GM19193 (cell line): ENCODE results near the gene IKBKE.

Source experiments
- POLR2A ChIP-seq: IDR thresholded peaks from 4 replicates; pipeline ENCODE4 v1.6.1; 2011; ENCODE audit not compliant: insufficient read depth, insufficient read length; ENCODE audit errors: extremely low read depth

Gene IKBKE

DNA sequence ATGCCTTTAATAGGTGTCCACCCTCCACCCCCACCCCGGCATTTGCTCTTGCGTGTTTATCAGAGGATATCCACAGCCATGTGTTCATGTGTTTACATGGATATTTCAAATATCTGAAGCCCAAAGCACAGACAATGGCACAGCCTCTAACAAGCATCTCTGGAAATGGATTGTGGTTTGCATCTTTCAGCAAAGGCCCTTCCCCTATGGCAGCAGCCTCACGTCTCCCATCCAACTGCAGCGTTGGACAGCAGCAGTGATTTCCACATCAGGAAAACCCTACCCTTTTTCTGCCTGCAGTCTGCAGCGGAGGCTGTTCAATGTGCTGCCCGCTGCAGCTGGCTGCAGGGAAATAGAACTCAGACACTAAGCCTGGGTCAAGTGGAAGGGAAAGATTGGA lies 38.7 kb downstream of the IKBKE start:
- TF ChIP-seq POLR2A = no peak

DNA sequence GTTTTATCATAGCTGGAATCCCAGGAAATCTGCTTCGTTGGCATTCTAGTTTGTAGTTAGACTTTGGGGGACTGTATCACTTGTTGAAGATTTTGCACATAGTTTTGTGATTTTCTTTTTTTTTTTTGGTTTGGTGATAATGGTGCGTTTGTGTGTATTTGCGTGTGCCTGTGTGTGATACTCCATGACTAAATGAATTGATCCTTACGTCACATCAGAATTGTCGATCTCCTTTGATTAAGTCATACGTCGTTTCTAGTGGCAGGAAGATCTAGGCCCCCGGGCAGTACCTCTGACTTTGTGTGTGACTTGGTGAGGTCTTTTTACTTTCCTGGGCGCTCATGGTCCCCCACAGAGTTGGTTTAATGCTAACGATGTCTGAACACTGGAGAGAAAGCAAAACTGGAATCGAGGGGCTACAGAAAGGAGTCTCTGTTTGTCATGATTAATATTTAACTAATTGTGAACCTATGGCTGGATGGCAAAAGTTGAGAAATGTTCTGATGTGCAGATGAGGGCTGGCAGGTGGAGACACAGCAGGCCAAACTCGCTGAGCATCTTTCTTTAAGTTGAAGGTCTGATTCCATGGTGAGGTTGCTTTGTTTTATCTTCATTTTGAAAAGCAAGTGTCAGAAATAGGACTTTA lies 39.5 kb downstream of the IKBKE start:
- no peak for TF ChIP-seq POLR2A

DNA sequence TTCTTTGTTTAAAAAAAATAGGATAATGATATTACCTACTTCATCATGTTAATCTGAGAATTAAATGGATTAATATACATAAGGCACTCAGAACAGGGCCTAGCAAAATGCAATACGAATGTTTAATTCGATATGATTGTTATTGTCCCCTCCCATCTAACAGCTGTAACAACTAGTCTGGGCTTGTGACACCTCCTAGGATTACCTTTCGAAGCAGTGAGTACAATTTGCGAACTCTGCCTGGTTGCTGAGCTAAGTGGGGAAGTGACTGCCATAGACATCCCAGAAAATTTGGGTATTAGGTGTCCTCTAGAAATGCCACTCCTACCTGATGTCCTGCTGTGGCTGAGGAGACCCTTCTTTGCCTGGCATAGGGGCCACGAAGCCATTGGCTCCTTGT lies 40.1 kb downstream of the IKBKE start:
- TF ChIP-seq POLR2A = no peak

DNA sequence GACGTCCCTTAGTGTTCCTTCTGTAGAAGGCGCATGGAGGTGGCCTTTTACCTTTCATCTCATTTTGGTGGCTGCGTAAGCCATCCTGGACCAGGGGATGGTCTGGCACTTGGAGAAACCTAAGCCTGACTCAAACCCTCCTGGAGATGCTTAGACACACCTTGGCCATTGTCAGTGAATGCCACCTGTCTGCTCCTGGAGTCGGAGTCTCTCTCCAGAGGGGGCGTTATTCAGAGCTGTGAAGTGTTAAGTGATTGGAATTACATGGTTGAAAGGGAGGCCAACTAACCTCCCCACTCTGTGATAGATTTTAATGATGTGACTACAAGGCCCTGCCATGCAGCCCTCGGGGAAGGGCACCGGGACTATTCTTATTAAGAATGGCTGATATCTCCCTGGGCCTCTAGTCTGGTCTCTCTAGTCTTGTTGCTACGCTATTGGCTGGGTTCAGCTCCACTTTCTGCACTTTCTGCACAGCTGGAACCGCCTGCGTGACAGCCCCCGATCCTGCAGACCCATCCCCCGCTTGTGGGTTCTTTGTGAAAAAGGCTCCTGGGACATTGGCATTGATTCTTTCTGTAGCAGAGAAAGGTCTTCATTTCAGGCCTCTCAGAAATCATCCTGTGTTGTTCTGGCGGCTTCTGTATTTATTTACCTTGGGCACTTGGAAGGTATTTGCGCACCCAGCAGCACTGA lies 41.2 kb downstream of the IKBKE start:
- no peak for TF ChIP-seq POLR2A

DNA sequence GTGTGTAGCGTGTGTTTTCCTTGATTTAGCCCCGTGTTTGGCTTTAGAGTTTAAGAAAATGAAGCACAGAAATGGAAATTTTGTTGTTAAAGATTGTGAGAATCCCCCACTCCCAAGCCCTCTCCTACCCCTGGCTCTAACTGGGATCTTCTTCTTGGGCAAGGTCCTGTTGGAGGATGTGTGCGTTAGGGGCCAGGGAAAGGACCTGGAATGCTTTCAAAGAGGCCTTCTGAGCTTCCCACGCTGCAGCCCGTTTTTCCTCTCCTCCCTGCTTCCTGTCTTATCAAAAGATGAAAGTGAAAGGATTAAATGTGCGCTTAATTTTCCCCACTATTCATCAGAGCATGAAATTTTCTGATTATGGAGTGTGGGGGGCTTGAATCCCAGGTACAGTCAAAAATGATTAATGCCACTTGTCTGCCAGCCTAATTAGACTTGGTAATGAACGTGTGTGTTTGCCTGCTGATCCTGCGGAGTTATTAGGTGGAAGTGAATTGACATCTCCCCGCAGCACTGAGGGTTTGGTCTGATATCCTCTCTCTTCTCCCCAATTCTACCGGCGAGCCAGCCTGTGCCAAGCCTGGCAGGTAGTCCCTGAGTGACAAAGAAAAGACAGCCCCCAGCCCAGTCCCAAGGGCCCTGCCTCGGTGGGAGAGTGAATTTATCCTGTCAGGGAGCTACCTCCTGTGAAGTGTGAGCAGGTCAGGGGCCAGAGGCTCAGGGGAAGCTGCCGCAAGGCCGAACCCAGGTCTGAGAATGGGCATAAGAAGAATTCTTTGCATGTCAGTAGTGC lies 42.0 kb downstream of the IKBKE start:
- no peak for TF ChIP-seq POLR2A

DNA sequence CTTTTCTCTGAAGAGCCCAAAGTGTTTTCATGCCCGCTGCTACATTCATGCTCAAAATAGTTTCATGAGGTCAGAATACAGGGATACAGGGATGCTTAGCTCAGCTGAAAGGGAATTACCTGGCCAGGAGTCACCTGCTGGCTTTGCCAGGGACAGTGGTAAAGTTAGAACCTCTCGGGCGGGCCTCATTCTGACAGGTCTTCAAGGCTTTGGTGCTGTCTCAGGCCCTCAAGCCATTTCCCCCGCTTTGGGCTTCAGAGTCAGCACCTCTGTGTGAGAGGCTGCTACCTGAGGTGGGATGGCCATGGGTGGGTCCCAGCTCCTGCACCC lies 42.5 kb downstream of the IKBKE start:
- TF ChIP-seq POLR2A = no peak

DNA sequence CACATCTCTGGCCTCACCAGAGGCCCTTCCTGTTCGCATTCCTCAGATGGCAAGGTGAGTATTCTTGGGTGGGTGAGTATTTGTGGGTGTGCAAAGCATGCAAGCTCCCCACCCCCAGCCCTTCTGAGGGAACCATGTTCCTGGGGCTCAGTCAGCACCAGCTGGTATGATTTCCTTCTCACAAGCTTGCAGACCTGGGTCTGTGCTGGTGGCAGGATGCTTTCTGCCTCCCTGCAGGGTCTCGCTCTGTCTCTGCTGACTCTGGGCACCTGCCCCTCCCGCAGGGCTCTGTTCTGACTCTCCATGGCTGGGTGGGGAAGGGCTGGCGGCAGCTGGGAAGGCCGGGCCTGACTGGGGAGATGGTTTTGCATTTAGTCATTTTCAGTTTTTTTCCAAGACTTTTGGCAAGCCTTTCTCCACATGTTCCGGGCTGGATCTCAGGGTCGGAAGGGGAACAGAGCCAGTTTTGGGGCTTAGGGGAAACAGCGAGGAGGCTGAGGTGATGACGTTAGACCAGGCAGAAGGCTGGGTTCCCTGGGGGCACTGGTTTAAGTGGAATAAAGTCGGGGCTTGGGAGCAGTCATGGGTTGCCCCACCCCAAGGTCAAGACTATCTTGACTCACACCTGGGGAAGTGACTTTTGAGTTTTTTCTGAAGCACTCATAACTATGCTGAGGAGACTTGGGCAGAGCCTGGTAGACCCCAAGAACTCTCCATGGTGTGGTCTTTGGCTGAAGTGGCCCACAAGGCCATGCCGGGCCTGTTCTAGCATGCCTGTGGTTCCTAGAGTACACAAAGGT lies 43.2 kb downstream of the IKBKE start:
- TF ChIP-seq POLR2A = no peak

DNA sequence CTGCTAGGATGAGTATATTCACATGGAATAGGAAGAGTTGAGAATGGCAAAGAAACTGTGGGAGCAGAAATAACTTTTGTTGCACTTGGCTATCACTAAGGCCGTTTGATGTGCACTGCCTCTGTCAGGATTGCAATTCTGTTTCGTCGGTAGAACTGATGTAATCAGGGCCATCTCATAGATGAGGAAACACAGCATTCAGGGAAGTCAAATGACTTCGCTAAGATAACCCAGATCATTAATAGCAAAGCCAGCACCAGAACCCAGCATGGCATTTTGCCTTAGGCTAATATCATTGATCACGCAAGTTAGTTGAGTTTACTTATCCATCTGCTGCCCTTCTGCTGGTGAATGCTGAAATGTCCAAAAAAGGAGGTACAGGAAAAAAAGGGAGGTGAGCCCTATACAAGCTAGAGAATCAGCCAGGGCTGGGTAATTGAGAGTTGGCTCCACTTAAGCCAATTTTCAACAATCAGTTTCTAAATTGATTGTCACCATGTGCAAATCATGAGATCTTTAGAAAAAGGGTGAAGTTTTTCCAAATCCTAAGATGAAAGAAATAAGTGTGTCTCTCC lies 44.6 kb downstream of the IKBKE start:
- TF ChIP-seq POLR2A = no peak

DNA sequence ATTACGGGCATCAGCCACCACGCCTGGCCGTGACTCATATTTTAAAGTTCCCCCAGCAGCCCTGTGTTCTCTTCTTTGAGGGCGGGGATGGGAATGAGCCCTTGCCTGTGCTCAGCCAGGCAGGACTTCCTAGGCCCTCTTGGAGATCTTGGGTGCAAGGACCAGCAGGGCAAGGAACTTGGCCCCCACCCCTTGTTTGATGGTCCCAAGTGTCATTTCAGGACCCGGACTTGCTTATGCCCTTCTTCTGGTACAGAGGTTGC lies 46.4 kb downstream of the IKBKE start:
- no peak for TF ChIP-seq POLR2A

DNA sequence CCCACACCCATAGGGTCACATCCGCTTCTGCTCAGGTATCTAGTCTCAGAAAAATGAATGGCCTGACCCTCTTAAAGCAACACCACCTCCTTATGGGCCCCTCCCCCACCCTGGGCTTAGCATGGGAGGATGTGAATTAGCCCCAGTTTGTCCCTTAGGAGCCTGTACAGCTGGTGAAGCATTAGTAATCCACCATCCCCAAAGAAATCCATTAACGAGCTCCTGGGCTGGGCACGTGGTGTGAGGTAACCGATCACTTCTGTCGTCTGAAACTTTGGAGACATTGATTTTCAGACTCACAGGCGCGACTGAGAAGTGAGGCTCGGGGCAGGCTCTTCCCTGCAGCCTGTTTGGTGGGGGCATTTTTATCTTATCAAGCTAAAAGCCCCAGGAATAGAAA lies 47.5 kb downstream of the IKBKE start:
- TF ChIP-seq POLR2A = no peak

DNA sequence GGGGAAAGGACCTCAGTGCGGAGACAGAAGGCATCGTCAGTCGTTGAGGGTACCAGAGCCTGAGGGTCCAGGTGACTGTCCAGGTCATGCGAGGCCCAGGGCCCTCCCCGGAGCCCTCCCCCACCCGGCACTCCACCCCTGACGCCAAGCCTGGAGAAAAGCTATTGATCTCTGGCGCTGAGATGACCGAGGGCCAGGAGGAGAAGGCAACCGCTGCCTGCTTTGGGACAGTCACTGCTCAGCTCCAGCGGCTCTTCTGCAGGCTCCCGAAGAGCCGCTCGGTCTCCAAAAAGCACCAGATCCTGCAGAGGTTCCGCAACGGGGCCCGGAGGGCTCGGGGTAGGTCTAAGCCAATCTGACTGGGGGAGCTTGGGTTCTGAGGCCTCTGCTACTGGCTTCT lies 47.9 kb downstream of the IKBKE start:
- TF ChIP-seq POLR2A = no peak

DNA sequence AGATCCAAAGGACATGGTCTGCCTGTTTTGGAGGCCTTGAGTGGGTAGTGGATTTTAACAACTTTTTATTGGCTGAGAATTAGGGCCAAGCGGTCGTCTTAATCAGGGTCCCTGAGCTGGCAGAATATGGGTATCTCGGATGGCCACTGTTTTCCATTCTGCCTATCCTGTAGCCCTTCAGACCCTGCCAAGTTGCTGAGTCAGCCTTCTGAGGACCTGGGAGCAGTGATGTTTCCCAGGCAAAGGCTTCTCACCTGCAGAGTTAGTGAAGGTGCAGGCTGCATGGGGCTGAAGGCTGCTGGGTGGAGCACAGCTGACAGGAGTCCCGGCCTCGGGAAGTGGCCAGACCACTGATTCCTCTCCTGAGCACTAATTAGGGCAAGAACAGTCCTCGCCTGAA lies 48.5 kb downstream of the IKBKE start:
- no peak for TF ChIP-seq POLR2A

DNA sequence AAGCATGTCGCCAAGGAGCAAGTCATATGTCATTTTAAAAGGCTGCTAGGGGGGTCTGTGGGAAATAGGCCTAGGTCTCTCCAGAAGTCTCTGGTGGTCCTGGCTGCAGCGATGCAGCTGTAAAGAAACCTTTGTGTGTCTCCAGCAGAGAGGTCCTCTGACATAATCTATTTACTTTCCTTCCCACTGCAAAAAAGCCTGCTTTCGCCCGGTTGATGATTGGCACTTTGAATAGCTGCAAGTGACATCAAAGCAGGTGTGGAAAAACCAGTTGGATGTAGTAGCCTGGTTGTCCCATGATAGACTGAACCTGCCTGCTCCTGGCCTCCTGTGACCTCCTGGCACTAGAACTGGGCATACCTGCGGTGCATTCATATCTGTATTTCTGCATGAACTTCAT lies 50.9 kb downstream of the IKBKE start:
- TF ChIP-seq POLR2A = no peak

DNA sequence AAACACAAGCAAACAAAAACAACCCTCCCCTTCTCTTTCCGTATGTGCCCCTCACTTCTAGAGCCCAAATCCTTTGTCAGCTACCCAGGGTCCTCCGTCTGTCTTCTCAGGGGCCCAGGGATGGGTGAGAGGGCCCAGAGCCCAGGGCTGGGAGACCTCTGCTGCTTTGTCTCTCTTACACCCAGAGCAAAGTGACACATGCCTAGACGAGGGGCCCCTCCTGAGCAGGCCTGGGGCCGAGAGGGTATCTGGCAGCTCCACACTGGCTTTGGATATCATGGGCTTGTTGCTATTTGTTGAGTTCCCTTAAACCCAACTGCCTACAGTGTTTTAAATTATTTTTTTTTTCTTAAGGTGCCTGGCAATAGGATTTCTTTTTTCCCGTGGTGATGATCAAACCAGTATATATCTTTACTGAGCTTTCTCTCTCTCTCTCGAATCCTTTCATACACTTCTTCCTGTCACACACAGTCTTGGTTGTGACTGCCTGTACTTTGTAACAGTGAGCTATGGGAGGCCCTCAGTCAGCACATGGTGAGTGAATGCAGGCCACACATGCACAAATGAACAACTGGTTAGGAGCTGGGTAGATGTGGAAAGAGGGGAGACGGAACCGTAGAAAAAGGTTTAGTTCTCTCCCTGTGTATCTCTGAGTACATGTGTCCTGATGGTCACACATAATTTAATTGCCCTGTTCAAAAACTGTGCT lies 51.6 kb downstream of the IKBKE start:
- no peak for TF ChIP-seq POLR2A

DNA sequence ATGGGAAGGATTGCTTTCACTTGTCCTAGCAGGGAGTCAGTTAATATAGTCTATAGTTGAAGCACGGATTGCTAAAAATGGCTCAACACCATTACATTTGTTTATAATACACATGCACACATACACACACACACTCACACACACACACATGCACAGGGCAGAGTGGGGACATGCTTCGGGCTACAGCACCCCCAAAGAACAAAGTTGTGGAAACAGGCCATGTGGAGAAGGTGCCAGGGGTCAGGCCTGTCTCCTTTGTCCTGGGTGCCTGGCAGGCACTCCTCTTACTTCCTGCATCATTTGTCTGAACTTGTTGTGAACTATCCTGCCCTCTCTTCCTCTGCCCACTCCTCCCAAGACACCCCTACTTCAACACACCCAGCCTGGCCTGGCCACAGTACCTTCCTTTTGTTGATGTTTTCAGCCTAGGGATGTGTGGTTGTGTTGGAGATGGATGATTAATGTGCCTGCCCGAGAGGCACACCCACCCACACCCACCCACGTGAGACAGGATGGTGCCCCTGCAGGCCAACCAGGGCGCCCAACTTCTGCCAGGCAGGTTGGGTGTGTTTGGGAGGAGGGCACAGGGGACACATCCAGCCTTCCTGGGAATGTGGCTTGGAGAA lies 54.6 kb downstream of the IKBKE start:
- no peak for TF ChIP-seq POLR2A
